Cortex of kidney (tissue), 1 donor: Measurements from ENCODE around the gene SUFU.
"Not testable (repeated sequence)": the region's sequence is repeated elsewhere in the genome, so short reads cannot be mapped to it uniquely, and the experiment has no call there.

Experiments used
- DNase-seq: peaks from one replicate; lab custom pipeline; 2025; lab: John Stamatoyannopoulos, UW

SUFU gene

DNA sequence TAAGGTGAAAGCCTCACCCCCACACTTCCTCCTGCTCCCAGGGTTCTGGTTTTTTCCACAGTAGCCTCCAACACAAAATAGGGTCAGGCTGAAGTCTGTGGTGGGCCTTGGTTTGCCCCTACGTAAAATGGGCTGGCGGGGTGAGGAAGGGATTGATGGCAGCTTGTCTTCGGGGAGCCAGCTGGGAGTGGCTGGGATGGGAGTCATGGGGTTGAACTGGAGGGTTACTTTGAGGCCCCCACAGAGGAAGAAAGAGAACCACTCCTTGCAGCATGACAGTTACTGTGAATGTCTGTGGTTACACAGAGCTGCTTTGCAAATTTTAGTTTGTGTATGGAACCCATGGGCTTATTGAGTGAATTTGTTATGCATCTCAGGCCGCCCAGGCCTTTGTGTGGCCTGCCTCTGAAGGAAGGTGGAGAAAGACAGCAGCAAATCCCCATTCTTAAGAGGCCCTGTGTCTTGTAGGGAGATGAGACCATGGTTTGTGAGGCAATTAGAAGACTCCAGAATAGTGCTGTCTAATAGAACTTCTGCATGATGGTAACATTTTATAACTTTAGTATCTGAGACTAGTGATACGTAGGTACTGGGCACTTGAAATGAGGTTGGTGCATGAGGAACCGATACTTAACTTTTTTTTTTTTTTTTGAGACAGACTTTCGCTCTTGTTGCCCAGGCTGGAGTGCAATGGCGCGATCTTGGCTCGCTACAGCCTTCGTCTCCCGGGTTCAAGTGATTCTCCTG is 148.6 kb downstream of the SUFU start:
- DNase-seq, result no peak

DNA sequence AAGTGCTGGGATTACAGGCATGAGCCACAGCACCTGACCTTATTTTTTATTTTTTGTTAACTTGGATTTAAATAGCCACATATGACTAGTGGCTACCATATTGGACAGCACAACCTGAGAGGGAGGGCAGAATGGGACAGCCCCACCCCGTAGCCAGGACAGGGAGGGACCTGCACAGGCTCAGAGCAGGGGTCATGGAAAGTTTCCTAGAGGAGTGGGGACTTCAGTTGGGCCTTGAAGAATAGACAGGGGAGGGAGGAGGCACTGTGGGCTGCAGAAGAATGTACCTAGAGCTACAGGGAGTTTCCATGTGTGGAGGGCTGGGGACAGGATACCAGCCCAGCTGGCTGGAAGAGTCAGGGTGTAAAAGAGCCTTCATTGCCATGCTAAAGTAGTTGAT is 149.3 kb downstream of the SUFU start:
- no peak for DNase-seq

DNA sequence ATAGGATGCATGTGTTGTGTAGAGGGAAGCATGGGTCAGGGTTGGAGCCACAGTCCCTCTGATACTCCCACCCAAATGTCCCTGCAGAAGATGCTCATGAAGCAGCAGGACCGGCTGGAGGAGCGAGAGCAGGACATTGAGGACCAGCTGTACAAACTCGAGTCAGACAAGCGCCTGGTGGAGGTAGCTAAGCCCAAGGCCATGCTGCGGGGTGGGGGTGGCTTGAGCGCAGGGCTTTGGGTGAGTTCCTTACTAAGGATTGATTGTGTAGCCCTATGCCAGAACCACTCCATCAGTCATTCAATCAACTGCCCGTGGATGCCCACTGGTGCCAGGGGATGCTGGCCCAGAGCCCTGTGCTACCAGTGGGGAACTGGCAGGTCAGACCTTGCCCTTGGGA is 150.8 kb downstream of the SUFU start:
- DNase-seq, result no peak

DNA sequence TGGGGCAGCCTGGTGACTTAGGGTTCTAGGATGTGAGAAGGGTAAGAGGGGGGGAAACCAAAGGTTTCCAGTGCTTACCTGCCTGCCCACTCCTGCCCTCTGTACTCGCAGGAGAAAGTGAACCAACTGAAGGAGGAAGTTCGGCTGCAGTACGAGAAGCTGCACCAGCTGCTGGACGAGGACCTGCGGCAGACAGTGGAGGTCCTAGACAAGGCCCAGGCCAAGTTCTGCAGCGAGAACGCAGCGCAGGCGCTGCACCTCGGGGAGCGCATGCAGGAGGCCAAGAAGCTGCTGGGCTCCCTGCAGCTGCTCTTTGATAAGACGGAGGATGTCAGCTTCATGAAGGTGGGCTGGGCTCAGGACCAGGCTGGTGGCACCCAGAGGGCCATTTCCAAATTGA is 151.2 kb downstream of the SUFU start:
- DNase-seq, result no peak

DNA sequence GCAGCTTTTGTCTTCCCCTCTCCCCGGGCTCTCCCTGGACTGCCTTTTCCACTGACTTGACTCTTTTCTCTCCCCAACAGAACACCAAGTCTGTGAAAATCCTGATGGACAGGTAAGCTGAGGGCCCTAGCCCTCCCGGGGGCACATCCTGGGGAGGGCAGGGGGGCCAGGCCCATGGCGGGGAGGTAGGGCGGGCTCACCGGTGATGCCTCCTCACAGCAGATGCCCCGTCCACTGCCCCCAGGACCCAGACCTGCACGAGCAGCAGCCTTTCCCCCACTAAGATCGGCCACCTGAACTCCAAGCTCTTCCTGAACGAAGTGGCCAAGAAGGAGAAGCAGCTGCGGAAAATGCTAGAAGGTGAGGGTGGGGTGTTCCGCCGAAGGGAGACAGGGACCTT is 152.3 kb downstream of the SUFU start:
- no peak for DNase-seq

DNA sequence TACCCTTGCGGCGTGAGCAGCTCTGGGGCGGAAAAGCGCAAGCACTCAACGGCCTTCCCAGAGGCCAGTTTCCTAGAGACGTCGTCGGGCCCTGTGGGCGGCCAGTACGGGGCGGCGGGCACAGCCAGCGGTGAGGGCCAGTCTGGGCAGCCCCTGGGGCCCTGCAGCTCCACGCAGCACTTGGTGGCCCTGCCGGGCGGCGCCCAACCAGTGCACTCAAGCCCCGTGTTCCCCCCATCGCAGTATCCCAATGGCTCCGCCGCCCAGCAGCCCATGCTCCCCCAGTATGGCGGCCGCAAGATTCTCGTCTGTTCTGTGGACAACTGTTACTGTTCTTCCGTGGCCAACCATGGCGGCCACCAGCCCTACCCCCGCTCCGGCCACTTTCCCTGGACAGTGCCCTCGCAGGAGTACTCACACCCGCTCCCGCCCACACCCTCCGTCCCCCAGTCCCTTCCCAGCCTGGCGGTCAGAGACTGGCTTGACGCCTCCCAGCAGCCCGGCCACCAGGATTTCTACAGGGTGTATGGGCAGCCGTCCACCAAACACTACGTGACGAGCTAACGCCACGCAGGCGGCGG is 153.1 kb downstream of the SUFU start:
- DNase-seq, result no peak

DNA sequence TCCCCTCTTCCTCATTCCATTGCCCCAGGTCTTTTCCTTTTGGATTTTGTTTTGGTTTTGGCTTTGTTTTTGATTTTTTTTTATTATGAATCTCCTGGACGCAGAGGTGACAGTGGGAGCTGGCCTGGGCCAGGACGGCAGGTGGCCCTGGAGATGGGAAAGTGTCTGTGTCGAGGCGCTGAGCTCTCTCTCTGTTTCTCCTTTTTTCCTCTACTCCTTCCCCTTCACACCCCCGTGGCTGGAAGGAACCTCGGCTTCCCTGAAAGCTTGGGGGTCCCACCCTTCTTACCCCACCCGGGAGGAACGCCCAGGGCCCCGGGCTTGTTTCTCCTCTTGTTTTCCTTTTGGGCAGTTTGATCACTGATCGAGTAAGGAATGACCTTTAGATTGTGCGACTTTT is 153.7 kb downstream of the SUFU start:
- DNase-seq, result no peak

DNA sequence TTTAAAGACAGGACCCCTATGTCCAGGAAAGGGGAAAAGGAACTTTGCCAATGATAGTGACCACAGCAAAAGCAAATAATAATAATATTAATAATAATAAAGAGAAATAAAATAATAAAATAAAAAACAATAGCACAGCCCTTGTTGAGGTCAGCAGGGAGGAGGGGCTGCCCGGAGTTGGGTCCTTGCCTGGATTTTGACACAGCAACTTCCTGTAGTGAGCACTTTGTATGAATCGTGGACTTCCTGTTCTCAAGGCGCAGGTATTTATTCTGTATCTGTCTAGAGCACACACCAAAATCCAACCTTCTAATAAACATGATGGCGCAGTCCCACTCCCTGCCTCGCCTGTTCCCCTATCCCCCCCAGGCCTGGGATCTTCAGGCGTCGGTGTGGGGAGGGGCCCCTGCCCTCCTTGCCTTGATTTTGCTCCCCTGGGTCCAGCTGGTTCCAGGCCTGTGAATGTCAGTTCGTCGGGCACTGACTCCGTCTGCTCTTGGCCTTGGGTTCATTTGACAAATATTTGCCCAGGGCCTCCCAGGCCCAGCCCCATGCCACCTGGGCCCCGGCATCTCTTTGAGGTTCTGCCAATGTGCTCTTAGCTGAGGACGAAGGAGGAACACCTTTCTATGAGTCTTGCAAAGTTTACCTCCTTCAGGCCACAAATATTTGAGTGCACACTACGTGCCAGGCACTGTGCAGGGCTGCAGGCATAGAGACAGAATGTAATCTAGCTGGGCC is 154.4 kb downstream of the SUFU start:
- no peak for DNase-seq

DNA sequence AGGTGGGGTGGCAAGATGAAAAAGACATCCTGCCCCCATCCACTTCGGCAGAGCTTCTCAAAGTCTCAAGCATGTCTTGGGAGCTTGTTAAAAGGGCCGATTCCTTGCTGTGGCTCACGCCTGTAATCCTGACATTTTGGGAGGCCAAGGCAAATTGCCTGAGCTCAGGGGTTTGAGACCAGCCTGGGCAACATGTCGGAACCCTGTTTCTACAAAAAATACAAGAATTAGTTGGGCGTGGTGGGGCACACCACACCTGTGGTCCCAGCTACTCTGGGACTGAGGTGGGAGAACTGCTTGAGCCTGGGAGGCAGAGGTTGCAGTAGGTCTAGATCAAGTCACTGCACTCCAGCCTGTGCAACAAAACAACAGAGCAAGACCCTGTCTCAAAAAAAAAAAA is 155.0 kb downstream of the SUFU start:
- no peak for DNase-seq

DNA sequence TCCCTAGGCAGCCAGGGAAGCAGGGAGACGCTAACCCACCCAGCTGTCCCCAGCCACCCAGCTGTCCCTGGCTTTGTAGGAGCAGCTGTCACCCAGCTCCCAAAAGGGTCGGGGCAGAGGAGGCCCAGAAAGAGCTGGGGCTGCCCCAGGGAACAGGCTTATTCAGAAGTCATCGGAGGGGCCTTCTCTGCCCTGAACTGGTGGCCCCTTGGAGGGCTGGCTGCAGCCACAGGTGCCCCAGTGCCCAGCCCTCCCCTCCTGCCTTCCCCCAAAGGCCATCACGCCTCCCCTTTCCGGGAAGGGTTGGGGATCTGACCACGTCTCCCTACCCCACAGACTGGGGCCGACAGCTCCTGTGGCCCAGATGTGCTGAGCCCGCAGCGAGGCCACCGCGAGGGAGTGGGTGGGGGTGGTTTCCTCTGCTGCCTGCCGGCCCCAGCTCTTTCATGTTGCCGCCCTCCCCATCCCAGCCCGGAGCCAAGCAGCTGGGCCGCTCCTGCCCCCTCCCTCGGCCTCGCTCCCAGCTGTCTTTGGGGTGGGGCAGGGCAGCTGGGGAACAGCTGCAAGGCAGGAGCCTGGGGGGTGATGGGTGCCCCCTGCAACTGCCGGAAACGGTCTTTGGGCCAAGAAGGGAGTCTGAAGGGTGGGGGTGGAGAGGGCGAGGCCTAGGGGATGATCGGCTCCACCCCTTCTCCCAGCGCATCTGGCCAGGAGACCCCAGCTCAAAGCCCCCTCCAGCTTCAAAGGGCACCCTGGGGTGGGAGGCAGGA is 157.3 kb downstream of the SUFU start:
- DNase-seq, result no peak

DNA sequence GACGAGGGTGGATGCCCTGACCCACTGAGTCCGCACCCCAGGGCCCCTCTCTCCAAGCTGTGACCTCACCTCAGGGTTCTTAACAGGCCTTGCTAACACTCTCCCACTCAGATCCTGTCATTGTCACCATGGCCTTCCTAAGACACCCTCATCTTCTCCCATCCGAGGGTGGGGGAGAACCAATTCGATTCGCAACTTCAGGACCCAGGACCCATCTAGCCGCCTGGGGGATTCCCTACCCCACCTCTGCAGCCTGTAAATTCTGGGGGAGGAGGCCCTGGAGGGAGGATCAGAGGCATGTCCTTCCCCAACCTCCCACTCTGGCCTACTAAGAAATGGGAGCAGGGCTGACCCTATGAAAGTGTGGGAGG is 157.9 kb downstream of the SUFU start:
- DNase-seq, result no peak

DNA sequence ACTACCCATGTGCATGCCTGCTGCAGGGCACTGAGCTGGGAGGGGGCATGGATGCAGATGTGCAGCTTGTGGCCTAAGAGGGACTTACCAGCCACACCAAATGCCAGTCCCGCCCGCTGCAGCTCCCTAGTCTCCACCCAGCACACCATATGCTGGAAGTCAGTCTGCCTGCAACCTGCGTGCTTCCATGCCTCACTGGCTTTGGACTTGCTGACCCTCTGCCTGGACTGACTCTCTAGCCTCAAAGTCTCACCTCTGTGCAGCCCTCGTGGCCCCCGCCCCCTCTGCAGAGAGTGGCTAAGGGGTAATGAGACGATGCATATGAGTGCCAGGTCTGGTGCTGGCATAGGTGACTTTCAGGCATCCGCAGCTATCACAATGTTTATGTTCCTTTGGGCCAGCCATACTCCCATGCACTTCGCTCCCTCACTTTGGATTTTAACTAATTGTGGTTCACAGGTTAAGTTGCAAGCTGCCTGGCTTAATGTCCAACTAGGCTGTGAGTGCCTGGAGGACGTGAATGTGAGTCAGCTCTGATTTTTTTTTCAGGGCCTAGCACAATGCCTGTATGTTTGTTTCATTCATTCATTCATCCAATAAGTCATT is 162.2 kb downstream of the SUFU start:
- DNase-seq, result no peak

DNA sequence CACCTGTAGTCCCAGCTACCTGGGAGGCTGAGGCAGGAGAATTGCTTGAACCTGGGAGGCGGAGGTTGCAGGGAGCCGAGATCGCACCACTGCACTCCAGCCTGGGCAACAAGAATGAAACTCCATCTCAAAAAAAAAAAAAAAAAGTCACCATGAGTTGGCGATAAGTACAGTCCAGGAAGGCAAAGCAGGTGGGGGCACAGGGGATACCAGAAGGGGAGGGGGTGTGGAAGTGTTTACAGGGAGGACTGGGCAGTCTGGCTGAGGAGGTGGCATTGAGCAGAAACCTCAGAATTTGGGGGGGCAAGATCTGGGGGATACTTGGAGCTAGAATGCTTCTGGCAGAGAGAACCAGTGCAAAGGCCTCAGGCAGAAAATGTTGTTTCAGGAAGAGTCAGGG is 163.6 kb downstream of the SUFU start:
- DNase-seq, result not testable (repeated sequence)

DNA sequence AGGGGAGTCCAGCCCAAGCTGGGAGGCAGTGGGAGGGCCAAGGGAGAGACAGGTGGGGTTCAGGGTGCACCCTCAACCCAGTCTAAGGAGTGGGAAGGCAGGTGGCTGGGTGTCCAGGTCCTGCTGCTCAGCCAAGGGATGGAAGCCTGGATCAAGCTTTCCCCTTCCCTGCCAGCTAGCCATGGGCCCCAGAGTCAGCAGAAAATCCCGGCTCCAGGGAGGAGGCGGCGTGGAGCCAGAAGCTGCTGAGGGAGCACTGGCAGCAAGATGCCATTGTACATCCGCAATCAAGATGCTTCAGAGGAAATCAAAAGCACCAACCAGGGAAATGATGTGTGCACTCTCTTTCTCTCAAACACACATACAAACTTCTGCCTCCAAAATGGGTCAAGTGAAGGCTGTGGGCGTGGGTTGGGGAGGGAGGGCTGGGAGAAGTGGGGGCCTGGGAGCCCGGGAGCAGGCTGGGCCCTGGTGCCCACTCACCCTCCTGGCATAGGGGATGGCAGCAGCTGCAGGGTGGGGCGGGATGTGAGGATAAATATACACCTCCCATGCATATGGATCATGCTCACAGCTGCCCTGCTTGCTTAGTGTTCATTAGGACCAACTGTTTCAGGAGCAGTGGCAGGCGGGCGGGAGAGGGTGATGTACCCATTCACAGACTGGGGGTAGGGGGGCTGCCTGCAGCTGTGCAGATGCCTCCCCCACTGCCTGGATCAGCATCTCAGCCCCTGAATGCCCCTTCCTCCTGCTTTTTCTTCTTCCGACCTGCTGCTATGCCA is 164.7 kb downstream of the SUFU start:
- DNase-seq, result no peak

DNA sequence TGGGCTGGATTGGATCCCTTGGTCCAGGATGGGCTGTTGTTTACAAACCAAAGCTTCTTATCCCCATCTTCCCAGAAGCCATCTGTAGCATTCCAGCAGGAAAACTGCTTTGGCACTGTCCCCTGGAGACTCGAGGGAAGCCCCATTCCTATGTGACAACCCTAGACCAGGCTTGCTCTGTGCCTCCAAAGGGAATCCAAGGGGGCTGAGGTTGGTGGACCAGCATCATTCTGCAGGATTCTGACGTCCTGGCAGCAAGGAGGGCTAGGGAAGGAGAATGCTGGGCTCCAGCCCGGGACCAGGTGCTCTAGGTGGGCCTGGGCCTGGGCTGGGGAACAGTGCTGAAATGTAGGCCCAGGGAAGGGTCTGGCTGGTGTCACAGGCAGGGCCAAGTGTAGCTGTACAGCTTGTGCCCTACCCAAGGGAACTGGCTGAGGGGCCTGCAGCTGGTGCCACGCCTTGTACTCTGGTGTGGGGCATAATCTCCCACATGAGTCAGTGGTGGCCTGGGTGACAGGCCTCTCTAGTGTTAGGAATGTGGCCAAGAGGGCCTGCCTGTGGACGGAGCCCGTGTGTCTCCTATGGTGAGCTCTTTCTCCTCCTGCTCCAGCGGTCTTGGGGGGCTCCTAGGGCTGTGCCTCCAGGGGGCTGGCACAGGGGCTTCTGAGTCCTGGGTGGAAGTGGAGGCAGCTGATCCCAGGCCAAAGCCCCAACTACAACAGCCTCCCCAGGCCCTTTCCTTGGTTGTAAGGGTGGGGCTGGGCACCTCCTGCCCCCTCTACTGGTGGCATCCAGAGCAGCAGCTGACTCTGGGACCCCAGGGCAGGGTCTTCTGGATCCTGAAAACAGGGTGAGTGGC is 165.7 kb downstream of the SUFU start:
- no peak for DNase-seq

DNA sequence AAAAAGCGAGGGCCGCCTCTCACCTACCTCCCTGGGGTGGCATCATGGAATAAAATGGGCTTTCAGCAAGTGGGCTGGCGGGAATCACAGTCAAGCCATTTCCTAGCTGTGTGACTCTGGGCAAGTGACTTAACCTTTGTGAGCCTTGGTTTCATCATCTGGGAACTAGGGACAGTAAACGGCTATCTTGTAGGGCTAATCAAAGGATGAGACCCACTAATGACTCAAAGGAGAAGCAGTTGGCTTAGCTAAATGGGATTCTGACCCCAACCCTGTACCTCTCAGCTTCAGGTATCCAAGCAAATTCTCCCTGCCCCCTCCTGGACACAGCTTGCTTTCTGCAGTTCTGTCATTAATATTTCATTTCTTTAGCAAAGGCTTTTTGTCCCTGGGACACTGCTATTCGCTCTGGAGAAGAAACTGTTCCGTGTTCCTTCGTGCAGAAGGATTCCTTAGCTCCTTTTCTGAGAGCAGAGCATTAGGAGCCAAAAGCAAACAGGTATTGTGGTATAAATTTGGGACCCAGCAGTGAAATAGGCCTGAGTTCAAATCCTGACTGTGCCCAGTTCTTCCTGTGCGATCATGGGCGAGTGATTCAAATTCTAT is 166.4 kb downstream of the SUFU start:
- DNase-seq, result no peak

DNA sequence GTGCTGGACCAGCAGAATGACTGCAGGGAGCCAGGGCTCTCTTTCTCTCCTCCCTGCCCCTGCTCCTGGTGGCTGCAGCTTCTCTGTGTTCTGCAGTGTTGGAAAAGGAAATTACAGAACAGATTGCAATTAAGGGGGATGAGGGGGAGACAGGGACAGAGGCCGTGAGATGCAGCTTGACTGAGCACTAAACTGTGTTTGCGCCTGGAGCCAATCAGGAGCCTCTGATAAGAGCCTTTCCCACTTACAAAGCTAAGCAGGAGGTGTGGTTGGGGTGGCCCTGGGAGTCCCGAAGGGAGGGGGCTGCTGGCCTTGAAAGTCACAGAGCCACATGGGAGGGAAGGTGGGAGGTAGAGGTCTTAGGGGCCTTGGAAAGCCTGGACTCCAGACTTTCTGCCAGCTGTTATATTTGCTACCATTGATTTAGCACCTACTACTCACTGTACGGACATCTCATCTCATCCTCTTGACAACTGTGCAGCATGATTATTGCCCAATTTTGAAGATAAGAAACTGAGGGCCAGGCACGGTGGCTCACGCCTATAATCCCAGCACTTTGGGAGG is 167.2 kb downstream of the SUFU start:
- no peak for DNase-seq

DNA sequence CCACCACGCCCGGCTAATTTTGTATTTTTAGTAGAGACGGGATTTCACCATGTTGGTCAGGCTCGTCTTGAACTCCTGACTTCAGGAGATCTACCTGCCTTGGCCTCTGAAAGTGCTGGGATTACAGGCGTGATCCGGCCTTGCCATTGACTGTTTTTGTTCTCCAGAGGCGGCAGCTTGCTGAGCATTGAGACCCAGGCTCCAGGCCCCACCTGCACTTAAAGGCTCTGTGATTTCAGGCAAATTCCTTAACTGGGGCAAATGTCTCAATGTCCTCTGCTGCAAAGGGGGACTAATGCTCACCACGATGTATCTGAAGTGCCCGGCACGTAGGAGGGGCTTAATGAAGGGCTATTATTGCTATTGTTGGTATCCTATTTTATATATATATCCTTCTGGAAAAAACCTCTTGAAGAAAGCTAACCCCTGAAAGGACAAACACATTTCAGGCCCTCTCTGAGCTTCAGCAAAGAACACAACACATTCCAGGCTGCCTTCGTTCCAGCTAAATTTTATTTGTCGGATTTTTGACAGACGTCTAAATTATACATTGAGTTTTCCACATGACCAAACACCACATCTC is 169.6 kb downstream of the SUFU start:
- DNase-seq, result no peak

DNA sequence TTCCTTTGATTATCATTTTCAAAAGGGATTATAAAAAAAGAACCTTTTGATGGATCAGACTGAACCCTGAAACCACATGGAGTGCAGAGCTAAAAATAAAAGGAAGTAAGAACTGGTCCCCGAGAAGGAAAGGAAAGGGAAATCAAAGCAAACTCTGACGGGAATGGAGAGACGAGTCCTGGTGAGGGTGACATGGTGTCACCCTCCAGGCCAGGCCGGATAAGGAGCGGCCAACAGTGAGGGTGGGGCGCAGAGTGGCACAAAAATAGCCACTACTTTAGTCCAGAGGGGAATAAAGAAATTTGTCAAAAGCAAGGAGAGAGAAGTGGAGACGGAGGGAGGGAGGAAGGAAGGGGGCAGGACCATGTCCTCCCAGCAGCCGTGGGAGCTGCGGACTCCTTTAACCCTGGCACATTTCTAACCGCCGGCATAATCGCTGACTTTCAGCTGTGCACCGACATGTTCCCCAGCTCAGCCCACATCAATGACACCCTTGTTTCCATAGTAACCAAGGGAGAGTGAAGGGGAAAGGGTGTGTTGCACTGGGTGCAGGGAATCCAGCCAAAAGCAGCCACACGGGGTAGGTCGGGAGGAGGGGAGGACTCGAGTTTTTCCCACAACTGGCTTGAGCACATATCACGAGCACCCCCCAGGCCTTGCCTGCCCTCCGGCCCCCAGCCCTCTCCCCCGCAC is 170.2 kb downstream of the SUFU start:
- DNase-seq, result no peak
